Ecto neural progenitor cell (in vitro differentiated cells): ENCODE results near the gene DACT2.

Experiments used
- DNase-seq: peaks from one replicate; pipeline ENCODE4 v3.0.0-alpha.2; 2018; ENCODE audit warnings: low spot score

The DACT2 gene

DNA sequence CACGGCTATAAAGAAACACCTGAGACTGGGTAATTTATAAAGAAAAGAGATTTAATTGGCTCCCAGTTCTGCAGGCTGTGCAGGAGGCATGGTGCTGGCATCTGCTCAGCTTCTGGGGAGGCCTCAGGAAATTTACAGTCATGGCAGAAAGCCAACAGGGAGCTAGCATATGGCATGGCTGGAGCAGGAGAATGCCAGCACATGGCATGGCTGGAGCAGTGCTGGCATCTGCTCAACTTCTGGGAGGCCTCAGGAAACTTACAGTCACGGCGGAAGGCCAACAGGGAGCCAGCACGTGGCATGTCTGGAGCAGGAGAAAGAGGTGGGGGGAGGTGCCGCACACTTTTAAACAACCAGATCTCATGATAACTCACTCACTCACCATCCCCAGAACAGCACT is 32.5 kb upstream of the DACT2 start:
- DNase-seq: no peak

DNA sequence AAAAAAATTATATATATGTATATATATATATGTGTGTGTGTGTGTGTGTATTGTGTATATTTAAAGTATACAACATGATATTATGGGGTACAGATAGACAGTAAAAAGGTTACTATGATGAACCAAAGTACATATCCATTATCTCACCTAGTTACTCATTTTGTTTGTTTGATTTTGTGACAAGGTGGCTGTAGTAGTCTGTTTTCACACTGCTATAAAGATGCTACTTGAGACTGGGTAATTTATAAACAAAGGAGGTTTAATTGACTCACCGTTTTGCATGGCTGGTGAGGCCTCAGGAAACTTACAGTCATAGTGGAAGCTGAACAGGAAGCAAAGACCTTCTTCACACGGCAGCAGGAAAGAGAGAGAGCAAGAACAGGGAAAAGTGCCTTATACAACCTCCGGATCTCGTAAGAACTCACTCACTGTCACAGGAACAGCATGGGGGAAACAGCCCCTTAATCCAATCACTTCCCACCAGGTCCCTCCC is 30.2 kb upstream of the DACT2 start:
- DNase-seq: no peak

DNA sequence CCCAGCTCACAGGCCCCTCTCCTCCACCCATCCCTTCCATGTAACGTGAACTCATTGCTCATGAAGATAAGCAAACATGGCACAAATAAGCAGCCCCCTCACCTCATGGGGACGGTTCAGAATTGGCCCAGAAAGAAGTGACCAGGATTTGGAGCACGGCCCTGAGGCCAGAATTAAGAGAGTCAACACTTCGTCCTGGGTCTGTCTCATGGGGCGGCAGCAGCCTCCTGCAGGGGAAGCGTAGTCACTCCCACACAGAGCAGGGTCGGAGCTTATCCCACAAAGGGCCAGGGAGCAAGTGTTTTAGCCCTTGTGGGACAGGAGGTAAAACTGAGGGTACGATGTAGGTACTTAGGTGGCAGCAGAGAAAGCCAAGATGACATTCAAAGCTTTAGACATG is 28.6 kb upstream of the DACT2 start:
- DNase-seq: no peak

DNA sequence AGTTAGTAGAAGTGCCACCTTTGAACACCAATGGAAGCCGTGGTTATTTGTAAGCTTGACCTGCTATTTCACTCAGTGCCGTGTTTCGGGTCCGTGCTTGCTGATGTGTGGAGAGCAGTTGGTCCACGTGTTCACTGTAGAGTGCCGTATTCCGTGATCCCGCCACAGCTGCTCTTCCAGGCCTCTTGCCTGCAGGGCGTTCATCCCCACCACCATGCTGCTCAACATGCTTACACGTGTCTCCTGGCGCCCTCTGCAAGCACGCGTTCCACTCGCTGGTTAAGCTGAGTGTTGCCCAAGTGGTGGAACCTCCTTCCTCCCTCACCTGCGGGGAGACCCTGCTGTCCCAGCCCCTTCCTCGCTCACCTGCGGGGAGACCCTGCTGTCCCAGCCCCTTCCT is 28.0 kb upstream of the DACT2 start:
- DNase-seq: no peak

DNA sequence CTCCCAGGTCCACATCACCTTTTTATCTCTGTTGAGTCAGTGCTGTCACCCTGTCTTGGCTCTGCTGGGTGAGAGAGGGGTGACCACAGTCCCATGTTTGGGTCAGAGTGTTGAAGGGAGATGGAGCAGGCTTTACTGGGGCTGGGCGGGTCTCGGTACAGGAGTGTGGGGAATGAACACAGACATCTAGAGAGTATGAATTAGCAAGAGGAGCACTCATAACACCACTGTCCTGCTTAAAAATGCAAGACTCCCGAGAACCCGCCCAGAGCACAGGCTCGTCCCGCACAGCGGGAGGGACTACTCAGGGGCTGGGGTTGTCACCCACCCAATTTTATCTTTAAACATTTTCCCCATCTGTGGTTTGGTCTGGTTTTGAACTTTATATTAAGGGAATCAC is 27.5 kb upstream of the DACT2 start:
- DNase-seq: no peak

DNA sequence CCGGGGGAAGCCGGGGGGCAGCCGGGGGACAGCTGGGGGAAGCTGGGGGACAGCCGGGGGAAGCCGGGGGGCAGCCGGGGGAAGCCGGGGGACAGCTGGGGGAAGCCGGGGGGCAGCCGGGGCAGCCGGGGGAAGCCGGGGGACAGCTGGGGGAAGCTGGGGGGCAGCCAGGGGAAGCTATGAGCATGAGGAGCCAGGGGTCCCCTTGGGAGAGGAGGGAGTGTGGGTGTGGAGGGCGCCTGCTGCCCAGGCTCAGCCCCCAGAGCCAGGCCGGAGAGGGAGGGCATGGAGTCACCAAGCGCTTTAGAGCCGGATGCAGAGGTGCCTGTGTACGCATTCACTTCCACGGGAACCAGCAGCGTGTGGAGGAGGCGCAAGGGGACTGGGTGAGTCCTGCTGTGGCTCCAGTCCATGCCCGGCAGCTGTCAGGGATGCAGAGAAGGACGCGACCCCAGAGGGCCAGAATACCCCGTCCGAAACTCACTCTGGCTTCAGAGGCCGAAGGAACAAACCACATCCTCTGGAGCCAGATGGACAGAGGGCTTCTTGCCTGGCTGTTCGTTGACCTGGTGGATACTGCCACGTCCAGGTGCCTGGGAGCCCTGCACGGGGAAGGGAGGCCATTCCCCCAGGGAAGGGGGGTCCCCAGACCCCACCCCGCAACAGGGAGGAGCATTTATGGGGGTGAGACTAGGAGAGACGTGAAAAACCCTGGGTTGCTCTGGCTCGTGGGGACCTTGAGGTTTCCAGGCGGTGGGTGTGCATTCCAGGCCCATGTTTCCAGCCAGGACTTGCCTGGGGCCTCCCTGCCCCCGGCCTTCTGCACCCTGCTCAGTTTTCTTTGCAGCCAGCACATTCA is 26.5 kb upstream of the DACT2 start:
- DNase-seq: no peak

DNA sequence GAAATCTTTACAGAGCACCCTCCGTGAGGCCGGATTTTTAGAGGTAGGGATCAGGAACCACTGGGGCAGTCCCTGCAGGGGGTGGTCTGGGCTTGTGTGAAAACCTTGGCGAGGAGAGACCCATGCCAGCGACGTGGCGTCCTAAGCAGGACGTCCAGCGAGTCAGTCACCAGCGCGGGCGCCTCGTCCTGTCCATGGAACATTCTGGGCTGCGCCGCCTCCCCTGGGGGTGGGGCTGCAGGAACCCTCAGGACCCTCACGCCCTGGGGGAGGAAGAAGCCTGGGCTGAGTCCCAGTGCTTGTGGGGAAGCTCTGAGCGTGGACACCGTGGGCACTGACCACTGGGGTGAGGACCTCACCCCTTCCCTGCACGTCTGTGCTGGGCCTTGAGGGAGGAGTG is 25.7 kb upstream of the DACT2 start:
- DNase-seq: no peak

DNA sequence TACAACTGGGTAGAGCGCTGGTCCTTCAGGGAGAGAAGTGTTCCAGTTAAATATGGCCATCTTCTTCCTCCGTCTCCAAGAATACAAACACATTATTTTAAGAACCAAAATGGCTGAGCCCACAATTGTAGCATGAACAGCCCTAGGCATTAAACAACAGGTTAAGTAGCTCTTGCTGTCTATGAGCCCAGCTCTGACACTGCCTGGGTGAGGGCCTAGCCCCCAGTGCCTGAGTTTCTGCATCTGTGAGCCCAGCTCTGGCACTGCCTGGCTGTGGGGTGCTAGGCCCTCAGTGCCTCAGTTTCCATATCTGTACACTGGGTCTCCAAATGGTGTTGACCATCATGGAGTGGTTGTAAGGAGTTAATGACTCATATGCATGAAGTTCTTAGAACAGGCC is 24.8 kb upstream of the DACT2 start:
- DNase-seq: no peak

DNA sequence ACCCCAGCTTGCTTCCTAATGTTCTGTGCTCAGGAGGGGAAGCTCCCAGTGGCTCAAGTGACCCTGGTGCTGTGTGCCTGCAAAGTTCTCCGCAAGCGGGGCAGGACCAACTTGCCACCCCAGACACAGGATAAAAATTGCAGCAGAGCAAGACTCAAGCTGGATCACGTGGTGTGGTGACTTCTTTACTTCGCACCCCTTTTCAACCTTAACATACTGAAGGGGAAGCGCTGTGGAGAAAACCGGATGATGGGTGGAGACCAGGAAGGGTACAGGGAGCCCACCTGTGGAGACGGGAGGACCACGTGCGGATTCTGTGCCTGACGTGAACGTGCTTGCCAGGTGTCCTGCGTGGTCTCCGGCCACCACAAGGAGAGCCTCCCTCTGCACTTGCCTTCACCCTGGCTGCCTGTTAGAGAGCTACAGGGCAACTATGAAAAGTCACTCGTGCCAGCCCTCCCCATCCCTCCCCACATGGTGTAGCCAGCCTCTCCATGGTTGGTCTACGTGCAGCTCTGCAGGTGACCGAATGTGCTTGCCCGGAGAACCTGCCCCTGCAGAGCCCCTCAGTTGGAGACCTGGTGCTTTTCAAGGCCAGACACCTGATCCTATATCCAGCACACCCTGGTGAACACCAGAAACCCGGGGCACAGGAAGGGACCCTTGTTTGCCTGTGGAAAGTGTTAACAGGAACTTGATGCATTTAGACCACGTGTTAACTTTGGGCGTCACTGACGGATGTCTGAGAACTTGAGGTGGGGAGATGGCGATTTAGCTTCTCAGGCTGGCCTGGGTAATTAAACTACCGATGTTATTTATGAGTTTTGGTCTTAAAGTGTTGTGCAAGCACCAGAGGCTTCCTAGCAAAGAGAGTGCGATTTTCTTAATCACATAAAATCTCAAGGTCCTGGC is 23.9 kb upstream of the DACT2 start:
- DNase-seq: no peak

DNA sequence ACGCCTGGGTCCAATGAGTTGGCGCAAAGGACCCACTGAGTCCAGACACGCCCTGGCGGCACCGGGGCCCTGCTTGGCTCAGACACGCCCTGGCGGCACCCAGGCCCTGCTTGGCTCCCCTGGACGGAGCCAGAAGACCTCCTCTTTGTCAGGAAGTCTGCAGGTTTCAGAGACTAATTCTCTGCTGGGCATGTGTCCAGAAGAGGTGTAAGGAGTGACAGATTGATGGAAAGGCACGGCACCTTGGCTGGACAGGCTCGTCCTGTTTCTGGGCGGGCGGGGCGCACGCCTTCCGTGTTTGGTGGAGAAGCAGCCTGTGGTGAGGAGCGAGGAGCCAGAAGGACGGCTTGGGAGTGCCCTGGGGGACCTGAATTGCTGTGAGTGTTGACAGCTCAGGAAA is 23.1 kb upstream of the DACT2 start:
- no peak for DNase-seq

DNA sequence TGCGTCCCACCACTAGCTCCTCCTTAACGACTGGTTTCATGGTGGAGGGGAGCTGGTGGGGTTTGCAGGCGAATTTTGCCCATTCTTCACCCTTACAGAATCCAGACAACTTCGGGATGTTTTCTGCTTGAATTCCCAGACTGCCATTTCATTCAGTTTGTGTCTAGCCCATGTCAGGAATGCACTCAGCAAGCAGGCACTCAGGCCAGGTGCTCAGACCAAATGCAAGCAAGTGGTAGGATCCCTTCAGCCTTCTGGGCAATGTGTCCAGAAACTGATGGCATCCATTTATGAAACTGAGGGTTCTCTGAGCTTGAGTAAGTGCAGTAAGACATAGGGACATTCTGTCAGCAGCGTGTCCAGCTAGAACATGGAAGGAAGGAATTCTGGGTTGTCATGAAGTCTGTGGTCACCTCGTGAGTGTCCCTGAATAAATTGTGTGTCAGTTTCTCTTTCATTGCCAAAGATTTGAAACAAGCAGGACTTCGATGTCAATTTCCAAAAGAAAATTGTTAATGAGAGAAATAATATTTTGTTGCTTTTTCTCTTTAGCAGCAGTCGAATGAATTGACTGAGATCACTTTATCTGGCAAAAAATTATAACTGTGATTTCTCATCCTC is 21.8 kb upstream of the DACT2 start:
- DNase-seq: no peak

DNA sequence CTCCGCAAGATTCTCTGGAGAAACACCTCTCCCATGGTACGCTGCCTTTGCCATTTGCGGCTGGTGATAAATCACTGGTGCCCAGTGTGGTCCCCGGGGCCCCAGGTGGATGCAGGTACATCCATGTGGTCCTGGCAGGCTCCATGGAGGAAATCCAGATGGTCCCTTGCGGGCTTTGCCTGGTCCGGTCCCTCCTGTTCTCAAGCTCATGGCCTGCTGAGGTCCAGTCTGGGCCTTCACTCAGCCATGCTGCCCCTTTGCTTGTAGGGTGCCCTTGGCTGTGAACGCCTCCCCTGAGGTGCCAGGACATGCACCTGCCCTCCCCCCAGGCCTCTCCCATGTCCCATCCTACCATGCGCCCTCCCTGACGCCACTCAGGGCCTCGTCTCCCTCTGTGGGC is 21.2 kb upstream of the DACT2 start:
- no peak for DNase-seq

DNA sequence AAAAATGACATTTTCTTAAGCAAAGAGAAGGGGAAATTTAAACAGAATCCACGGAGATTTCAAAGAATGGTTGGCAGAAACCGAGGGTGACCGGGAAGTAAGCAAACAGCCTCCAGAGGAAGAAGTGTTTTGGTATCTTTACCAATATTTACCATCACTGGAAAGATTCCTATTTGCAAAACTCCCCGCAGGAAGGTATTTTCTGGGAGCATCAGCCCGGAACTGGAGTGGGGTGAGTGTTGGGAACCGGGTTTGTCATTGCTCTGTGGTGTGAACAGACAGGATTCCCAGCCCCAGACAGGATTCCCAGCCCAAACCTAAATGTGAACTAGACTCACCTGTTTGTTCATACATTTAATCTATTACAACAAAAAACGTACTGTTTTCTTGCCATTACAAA is 19.2 kb upstream of the DACT2 start:
- DNase-seq: no peak

DNA sequence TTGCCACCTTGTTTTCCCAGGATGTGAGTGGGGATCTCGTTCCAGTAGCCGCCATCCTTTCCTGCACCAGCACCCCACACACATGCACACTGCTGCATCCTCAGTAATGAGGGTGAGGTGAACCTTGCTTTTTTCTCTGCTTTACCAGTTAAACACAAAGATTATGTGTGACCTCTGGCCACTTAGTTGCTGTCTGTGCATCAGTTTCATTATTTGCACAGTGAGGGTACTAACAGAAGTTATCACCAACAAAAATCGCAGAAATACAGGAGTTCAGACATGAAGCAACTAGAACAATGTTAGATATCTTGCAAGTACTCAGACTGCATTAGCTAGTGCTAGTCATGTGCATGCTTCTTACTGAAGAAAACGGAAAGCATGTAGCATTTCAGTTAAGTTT is 17.4 kb upstream of the DACT2 start:
- DNase-seq: no peak

DNA sequence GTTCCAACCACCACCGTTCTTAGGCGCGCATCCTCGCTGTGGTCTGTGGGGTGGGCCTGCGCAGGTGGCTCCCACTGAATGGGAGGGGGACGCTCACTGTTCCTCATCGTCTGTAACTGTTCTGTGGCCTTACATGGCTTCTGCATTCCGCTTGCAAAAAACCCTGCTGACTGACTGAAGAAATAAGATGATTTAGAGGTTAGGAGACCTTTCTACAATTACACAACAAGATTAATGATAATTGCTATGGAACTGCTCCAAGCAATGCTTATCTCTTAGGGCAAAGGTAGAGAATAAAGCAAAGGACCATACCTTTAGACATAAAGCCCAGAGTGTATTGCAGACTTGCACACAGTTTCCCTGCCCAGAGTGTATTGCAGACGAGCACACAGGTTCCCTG is 14.4 kb upstream of the DACT2 start:
- DNase-seq: no peak

DNA sequence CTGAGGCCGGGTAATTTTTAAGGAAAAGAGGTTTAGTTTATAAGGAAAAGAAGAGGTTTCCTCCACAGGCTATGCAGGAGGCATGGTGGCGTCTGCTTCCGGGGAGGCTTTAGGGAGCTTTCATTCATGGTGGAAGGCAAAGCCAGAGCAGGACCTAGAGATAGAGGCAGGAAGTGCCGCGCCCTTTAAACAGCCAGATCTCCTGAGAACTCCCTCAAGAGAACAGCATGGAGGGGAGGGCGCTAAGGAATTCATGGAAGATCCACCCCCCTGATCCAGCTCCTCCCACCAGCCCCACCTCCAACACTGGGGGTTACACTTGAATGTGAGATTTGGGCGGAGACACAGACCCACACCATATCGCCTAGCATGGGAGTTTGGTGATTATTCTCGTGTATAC is 13.9 kb upstream of the DACT2 start:
- DNase-seq: no peak

DNA sequence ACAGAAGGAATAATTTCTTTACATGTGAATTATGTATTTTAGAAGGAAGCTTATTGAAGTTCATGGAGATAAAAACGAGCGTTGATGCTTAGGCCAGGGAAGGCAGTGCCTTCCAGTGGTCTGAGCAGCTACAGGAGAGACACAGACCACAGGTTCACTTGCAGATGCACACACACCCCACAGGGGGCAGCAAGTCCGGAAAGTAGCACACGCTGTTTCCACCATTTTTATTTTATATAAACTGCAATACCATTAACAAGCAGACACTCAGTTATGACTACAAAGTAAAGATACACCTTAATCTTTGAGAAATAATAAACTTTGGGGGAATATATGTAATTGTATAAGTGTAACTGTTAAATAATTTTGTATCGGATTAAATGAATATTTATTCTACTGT is 13.5 kb upstream of the DACT2 start:
- DNase-seq: no peak

DNA sequence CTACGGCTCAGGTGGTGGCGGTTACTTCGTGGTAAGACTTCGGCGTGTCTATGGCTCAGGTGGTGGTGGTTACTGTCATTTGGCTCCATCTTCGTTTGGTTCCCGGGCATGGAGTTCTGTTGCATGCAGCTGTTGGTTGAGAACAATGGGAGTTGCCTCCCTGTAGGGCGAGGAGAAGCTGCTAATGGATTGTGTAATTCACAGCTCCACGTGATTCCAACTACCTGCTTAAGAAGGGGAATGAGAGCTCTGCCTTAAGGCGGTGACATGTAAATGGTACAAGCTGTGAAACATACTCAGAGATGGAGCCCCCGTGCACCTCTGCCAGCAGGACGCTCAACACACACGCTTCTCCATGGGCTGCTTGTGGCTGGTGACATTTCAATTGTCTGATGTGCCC is 12.4 kb upstream of the DACT2 start:
- DNase-seq: no peak

DNA sequence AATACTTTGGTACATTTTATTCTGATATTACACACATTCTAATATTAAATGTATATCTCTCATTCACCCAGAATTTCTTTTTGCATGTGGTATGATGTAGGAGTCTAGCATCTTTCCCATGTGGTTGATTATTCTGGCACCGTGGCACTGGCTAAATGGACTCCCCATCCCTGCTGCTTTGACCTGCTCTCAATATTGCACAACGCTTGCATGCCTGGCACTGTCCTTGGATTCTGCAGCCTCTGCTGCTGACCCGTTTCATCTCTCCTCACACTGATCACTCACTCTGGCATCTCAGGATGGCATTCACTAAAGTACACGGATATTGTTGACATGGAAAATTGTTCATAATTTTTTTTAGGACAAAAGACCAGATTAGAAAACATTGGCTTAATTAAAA is 11.5 kb upstream of the DACT2 start:
- DNase-seq: no peak

DNA sequence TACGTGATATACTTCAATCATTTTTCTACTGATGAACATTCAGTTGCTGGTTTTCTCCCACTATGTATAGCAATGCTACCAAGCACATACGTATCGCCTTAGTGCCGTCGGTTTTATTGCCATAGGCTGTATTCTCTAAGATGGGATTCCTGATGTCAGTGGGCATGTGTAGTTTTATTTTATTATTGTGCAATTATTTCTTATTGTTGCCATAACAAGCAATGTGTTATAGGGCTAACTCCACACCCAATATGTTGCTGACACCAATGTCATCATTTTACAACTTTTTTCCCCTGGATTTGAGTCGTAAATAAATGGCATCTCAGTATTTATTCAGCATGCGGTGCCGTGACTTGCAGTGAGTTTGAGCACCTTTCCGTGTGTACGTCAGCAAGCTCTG is 10.8 kb upstream of the DACT2 start:
- no peak for DNase-seq

DNA sequence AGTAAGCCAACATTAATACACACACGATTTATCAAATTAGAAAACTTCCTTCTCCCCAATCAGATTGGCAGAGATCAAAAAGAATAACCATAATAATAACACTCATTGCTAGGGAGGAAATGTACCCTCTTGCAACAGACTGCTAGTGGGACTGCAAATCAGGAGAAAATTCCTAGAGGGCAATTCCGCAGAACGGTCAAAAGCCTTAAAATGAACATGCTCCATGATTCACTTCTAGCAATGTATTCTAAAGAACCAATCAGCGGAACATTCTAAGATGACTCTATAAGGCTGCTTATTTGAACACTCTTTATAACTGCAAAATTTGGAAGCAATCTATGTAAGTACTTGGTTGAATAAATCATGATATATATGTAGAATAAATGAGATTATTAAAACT is 8.5 kb upstream of the DACT2 start:
- DNase-seq: no peak

DNA sequence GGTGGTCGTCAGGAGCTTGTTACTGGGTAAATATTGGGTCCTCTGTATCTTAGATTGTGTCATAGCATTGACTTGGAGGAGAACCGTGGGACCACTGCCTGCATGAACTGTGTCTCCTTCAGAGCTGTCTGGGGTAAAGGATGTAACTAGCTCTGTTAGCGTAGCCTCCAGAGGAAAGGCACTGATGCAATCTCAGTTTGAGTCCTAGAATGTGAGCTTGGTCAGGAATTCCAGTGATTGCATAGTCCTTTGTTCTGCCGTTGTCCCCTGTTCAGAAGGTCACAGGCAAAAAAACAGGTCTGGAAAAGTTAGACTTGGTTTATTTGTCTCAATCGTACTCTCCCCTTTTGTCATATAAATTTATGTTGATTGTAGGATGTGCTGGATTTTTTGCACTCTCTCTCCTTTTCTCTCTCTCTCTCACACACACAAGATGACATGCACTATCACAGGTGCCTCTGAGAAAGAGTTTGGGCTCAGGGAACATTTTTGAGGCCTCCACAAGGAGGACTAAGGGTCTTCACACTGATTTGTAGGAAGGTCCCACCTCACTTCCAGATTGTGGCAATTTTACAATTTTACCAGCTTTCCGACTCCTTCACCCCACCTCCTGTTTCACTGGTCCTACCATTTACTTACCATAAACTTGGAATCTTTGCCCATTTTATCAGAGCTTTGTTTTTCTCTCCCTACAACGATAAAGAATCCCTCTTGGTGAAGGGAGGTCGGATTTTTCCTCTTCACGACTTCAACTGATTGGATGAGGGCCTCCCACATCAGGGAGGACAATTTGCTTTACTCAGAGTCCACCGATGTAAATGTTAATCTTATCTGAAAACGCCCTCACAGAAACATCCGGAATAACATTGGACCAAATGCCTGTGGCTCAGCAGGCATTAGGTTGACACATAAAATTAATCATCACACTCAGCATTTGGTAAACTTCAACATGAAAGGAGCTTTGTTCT is 7.0 kb upstream of the DACT2 start:
- DNase-seq: no peak
